Cardiac fibroblast (primary cell): Measurements from ENCODE around the gene EXOG.

Experiments
- DNase-seq, 2 donors: peaks; one replicate each; pipeline versions ENCODE4 v3.0.0 to v3.0.0-alpha.2; 2010; ENCODE audit warnings: low read depth in 2 of 2
- H3K4me3 ChIP-seq, 2 donors: replicated peaks in 1 of 2; 1 replicate in 1 of 2; 2 replicates in 1 of 2; pipeline ENCODE4 v1.5.1; 2011; ENCODE audit warnings: low read depth in 2 of 2, low read length in 2 of 2, mild to moderate bottlenecking in 2 of 2, moderate library complexity in 1 of 2
- TF ChIP-seq, protein P1 (sequence below): IDR thresholded peaks from one replicate; pipeline ENCODE4 v1.5.1; 2011; ENCODE audit warnings: low read depth, mild to moderate bottlenecking, low read length, inconsistent platforms

Gene EXOG

GRCh38 chr3:38454884-38455638 is 41.1 kb upstream of the EXOG start:
- peak overlapping the region; percentile 66 to 82 for H3K4me3 ChIP-seq
- TF ChIP-seq, protein P1, sequence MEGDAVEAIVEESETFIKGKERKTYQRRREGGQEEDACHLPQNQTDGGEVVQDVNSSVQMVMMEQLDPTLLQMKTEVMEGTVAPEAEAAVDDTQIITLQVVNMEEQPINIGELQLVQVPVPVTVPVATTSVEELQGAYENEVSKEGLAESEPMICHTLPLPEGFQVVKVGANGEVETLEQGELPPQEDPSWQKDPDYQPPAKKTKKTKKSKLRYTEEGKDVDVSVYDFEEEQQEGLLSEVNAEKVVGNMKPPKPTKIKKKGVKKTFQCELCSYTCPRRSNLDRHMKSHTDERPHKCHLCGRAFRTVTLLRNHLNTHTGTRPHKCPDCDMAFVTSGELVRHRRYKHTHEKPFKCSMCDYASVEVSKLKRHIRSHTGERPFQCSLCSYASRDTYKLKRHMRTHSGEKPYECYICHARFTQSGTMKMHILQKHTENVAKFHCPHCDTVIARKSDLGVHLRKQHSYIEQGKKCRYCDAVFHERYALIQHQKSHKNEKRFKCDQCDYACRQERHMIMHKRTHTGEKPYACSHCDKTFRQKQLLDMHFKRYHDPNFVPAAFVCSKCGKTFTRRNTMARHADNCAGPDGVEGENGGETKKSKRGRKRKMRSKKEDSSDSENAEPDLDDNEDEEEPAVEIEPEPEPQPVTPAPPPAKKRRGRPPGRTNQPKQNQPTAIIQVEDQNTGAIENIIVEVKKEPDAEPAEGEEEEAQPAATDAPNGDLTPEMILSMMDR, result no peak
- peak; percentile 32 to 49 for DNase-seq

- peak overlapping the region; percentile 66 to 82 for H3K4me3 ChIP-seq
- TF ChIP-seq, protein P1, result no peak
- DNase-seq, result peak in 1 of 2 donors; percentile 44
Measured at GRCh38 chr3:38455639-38456430, 40.3 kb upstream of the EXOG start.

DNA sequence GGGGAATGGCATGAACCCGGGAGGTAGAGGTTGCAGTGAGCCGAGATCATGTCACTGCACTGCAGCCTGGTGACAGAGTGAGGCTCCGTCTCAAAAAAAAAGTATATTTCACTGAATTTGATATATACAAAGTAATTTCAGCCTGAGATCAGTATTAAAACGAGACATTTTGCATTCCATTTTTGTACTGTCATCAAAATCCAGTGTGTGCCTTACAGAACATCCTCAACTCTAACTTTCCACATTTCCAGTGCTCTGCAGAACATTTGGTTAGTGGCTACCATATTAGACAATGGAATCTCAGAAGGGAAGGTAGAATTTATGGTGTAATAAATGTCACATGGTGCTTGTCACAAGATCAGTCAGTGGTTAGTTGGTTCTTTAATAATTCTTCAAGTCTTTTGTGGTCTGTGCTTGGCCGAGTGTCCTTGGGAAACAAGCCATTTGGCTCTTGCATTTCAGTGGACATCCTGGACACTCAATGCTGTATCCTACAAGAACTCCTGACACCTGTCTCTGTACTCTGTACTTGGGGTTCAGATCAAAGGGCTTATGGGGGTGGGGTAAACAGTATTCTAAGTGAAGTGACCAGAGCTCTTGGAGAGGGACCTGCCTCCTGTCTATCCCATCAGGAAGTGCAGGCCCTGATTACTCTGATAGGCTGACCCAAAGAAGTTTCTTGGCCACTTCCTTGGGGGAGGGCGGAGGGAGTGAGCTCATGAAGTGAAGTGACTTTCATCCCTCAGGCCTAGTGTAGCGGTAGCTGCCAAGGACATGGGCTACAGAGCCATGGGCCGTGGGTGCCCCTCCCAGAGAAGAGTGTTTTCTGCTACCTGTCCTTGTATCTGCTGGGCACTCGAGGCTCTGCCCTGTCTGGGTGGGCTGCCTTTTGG is 38.8 kb upstream of the EXOG start:
- TF ChIP-seq, protein P1, result no peak
- DNase-seq, result peak in 1 of 2 donors; percentile 9
- H3K4me3 ChIP-seq, result no peak overlapping the region

DNA sequence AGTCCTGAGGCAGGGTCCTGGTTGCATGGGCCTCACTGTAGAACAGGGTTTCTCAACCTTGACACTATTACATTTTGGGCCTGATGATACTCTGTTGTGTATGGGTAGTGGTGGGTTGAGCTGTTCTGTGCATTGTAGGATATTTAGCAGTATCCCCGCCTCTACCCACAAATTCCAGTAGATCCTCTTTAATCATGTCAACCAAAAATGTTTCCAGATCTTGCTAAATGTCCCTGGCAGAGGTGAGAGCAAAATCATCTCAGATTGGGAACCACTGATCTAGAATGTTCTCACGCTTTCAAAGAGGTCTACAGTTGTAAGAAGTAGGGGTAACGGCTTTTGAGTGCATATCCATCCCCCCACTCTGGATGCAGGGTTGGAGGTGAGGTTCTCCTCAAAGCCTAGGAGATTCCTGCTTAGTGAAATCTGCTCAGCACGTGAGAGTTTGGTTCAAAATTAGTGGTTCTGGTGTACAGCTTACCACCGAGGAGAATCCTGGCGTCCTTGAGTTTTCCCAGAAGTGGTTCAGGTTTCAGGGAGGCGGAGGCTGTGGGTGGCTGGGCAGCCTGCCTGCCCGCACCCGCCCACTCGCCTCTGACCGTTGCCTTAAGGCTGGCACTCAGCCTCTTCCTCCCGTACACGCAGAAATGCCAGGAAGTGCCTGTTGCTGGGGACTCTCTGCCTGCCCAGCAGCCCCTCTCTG is 37.2 kb upstream of the EXOG start:
- H3K4me3 ChIP-seq, result no peak overlapping the region
- DNase-seq, result peak in 1 of 2 donors; percentile 63
- TF ChIP-seq, protein P1, result no peak

GRCh38 chr3:38459499-38460048 is 36.6 kb upstream of the EXOG start:
- no peak overlapping the region for H3K4me3 ChIP-seq

More at GRCh38 chr3:38459499-38460048, 36.6 kb upstream of the EXOG start:
- TF ChIP-seq, protein P1, result no peak
- no peak for DNase-seq
